Lung (tissue), 12 donors: ENCODE measurements around the gene FGF1. TPM values are rescaled to one million over a fixed set of nuclear protein-coding genes. Genes with fewer than 3 reads are reported as not detected.

Experiments used
- ATAC-seq: fragments of 200-7000 bp; cut with Tn5 transposase; one replicate; pipeline ENCODE4 v1.9.1; 2020; ENCODE audit warnings: moderate number of reproducible peaks; ENCODE audit not compliant: insufficient read depth, low FRiP score
- DNase-seq, 3 donors: peaks; one replicate each; pipeline ENCODE4 v3.0.0-alpha.2; 2013 to 2017
- H3K27ac ChIP-seq, 2 donors: one replicate each; pipeline ENCODE4 v1.5.1; 2013; ENCODE audit warnings: mild to moderate bottlenecking in 2 of 2, moderate library complexity in 2 of 2, control low read depth in 1 of 2, inconsistent platforms in 1 of 2, low read depth in 1 of 2, low read length in 1 of 2
- H3K27me3 ChIP-seq, 3 donors: one replicate each; pipeline ENCODE4 v1.5.1; 2013; ENCODE audit warnings: low read length in 2 of 3; ENCODE audit not compliant: control insufficient read depth in 3 of 3, insufficient read depth in 3 of 3
- H3K36me3 ChIP-seq, 4 donors: one replicate each; pipeline ENCODE4 v1.5.1; 2013; ENCODE audit warnings: low read length in 4 of 4, mild to moderate bottlenecking in 1 of 4, moderate library complexity in 1 of 4; ENCODE audit not compliant: control insufficient read depth in 4 of 4, insufficient read depth in 4 of 4
- H3K4me1 ChIP-seq, 5 donors: one replicate each; pipeline ENCODE4 v1.5.1; 2013; ENCODE audit warnings: low read length in 5 of 5, mild to moderate bottlenecking in 2 of 5, moderate library complexity in 1 of 5; ENCODE audit not compliant: control insufficient read depth in 5 of 5, insufficient read depth in 5 of 5
- H3K4me3 ChIP-seq: one replicate; pipeline ENCODE4 v1.5.1; 2013; ENCODE audit warnings: mild to moderate bottlenecking, control low read depth, moderate library complexity
- H3K9ac ChIP-seq, 2 donors: one replicate each; pipeline ENCODE4 v1.5.1; 2013; ENCODE audit warnings: low read length in 2 of 2, control low read depth in 1 of 2; ENCODE audit not compliant: insufficient read depth in 1 of 2
- H3K9me3 ChIP-seq, 4 donors: one replicate each; pipeline ENCODE4 v1.5.1; 2013; ENCODE audit warnings: low read length in 3 of 4, mild to moderate bottlenecking in 1 of 4, moderate library complexity in 1 of 4; ENCODE audit not compliant: control insufficient read depth in 4 of 4, insufficient read depth in 3 of 4
- WGBS, 2 donors: extraction: QIAGEN DNeasy Blood & Tissue Kit; methylation state at CpG; one replicate each; pipeline ENCODE4 v1.1.7; 2013; 5-methylcytosine and 5-hydroxymethylcytosine counted together
- polyA plus RNA-seq, 2 donors: library from polyadenylated mRNA; stranded (reverse); fragments of 200-250 nt; gene quantifications; one replicate each; pipeline ENCODE4 v1.2.1, GENCODE V29; 2013
- total RNA-seq, 2 donors: library from RNA; depleted of rRNA in 1 of 2; stranded (reverse); fragments of >200 nt in 1 of 2; gene quantifications; one replicate each; pipeline ENCODE4 v1.2.1, GENCODE V29; 2014 to 2021
- TF ChIP-seq, protein P1 (sequence below): IDR thresholded peaks from 2 replicates; pipeline ENCODE4 v1.5.1; 2012; ENCODE audit warnings: mild to moderate bottlenecking; ENCODE audit errors: control extremely low read depth, extremely low read depth
- donor health status: control.
- donor health status: control.
- donor health status: Bipolar disorder and iron deficiency.
- donor health status: healthy.
- donor health status: DM: yes; HTN: yes; CAD: no.

Gene FGF1
- total and polyA plus RNA-seq, 4 donors, result 0.47 to 1.4 (median 1.0) TPM

DNA sequence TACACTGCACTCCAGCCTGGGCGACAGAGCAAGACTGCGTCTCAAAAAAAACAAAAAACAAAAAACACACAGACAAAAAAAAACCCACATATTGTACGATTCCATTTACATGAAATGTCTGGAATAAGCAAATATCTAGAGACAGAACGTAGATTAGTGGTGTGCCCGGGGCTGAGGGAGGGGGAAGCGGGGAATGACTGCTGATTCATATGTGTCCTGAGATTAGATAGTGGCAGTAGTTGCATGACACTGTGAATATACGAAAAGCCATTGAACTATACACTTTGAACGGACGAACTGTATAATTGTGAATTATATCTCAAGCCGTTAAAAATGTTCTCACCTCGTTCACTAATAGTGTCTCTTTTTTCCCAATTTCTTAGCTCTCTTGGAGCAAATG, 23.9 kb downstream of the FGF1 start:
- no peak for DNase-seq
- no peak for ATAC-seq
- Histone ChIP-seq H3K36me3 (no peaks in the 10 kb centered on the region), H3K27me3 (no peaks in the 10 kb centered on the region), H3K9me3 (no peaks in the 10 kb centered on the region), H3K9ac (no peak overlapping the region), H3K4me3 (no peak overlapping the region), H3K4me1 (peaks cover 0 to 2% (median 0%) of the 10 kb centered on the region in 5 donors), H3K27ac (no peak overlapping the region)
- TF ChIP-seq, protein P1, sequence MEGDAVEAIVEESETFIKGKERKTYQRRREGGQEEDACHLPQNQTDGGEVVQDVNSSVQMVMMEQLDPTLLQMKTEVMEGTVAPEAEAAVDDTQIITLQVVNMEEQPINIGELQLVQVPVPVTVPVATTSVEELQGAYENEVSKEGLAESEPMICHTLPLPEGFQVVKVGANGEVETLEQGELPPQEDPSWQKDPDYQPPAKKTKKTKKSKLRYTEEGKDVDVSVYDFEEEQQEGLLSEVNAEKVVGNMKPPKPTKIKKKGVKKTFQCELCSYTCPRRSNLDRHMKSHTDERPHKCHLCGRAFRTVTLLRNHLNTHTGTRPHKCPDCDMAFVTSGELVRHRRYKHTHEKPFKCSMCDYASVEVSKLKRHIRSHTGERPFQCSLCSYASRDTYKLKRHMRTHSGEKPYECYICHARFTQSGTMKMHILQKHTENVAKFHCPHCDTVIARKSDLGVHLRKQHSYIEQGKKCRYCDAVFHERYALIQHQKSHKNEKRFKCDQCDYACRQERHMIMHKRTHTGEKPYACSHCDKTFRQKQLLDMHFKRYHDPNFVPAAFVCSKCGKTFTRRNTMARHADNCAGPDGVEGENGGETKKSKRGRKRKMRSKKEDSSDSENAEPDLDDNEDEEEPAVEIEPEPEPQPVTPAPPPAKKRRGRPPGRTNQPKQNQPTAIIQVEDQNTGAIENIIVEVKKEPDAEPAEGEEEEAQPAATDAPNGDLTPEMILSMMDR, result no peak
- WGBS, 2 donors, result 92 to 93% methylated on average over 11 of the region's 11 CpGs

DNA sequence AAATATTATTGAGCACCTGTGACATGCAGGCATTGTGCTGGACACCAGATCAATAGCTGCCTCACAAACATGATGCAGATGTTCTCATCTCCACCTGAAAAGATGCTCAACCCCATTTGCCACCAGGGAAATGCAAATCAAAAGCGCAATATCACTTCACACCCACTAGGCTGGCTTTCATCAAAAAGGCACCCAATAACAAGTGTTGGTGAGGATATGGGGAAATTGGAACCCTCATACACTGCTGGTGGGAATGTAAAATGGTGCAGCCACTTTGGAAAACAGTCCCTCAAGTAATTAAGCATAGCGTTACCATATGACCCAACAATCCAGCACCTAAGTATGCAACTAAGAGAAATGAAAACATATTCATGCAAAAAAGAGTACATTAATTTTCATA, 24.7 kb downstream of the FGF1 start:
- WGBS, 2 donors, result 99 to 100% methylated on average over 2 of the region's 2 CpGs
- Histone ChIP-seq H3K4me1 (peaks cover 0 to 5% (median 0%) of the 10 kb centered on the region in 5 donors), H3K9me3 (no peaks in the 10 kb centered on the region), H3K36me3 (no peaks in the 10 kb centered on the region), H3K27ac (no peak overlapping the region), H3K4me3 (no peak overlapping the region), H3K9ac (no peak overlapping the region), H3K27me3 (no peaks in the 10 kb centered on the region)
- DNase-seq (no peak), ATAC-seq (no peak)
- TF ChIP-seq, protein P1, result no peak

DNA sequence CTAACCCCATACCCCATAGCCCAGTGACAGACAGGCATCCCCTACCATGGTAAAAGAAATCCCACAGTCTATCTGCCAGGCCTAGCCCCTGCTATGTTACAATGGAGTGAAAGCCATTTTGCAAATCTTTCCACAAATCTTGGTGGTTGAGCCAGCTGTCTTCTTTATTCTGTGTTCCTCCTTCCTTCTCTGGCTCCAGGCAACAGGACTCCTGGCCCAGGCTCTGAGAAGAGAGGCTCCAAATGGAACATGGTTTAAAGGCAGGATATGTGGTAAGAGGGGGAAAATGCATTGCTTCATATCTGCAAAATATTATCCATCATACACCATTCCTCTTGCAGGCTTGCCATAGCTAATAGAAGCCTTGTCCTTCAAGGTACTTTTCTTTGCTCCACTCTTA, 25.2 kb downstream of the FGF1 start:
- Histone ChIP-seq H3K9ac (no peak overlapping the region), H3K4me1 (peaks cover 0 to 9% (median 4%) of the 10 kb centered on the region in 5 donors), H3K27me3 (no peaks in the 10 kb centered on the region), H3K9me3 (no peaks in the 10 kb centered on the region), H3K27ac (no peak overlapping the region), H3K36me3 (no peaks in the 10 kb centered on the region), H3K4me3 (no peak overlapping the region)
- ATAC-seq, result no peak
- TF ChIP-seq, protein P1, result no peak
- peak in 1 of 3 donors; percentile 39 for DNase-seq

DNA sequence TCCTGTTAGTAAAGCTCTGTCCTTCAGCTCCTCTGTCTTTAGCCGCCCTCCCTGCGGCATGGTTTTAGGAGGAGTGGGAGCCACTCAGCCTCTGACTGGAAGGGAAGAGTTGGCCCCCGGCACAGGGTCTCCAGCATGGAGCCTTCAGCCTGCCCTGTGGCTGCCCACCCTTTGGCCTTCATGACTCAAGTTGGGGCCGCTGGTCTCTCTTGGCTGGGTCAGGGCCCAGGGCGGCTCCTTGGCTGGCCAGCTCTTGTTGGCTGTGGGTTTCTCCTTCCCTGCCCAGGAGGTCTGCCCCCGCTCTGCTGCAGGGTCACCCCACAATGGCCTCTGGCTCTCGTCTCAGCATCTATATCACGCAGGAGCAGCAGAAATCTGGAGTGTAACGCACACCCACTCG, 25.7 kb downstream of the FGF1 start:
- TF ChIP-seq, protein P1, result no peak
- H3K9ac ChIP-seq, result no peak overlapping the region
- peak overlapping the region in 1 of 2 donors; percentile 10 for H3K27ac ChIP-seq
- H3K27me3 ChIP-seq, result no peaks in the 10 kb centered on the region
- H3K9me3 ChIP-seq, result no peaks in the 10 kb centered on the region
- WGBS, 2 donors, result 91 to 95% methylated on average over 10 of the region's 10 CpGs
- no peaks in the 10 kb centered on the region for H3K36me3 ChIP-seq
- no peak overlapping the region for H3K4me3 ChIP-seq
- no peak for ATAC-seq
- peaks cover 0 to 13% (median 4%) of the 10 kb centered on the region in 5 donors for H3K4me1 ChIP-seq
- DNase-seq, result no peak
